Eye (tissue), 1 donor: ENCODE data around the gene GRHL1.
A peak's percentile ranks its signal among the peaks of the same experiment; 100 is the strongest.

ENCODE experiments used
- DNase-seq: peaks from one replicate; pipeline ENCODE4 v3.0.0-alpha.2; 2015

Gene GRHL1

DNA sequence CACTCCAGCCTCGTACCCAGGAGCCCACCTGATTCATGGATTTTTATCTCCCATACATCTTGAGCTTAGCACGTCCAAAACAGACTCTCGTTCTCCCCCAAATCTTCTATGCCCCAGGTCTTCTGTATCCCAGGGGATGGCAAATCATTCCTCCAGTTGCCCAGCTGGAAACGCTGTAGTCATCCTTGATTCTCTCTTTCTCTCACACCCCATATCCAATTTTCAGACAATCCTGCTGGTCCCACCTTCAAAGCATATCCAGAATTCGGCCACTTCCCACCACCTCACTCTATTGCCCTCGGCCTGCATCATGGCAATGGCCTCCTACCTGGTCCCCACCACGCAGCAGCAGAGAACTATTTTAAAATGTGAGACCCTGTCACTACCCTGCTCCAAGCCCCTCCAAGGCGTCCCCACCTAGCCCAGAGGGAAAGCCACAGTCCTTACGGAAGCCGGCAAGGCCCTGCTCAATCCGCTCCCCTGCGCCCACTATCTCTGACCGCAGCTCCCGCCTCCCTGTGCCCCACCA, 1.4 kb upstream of the GRHL1 start:
- DNase-seq: no peak

DNA sequence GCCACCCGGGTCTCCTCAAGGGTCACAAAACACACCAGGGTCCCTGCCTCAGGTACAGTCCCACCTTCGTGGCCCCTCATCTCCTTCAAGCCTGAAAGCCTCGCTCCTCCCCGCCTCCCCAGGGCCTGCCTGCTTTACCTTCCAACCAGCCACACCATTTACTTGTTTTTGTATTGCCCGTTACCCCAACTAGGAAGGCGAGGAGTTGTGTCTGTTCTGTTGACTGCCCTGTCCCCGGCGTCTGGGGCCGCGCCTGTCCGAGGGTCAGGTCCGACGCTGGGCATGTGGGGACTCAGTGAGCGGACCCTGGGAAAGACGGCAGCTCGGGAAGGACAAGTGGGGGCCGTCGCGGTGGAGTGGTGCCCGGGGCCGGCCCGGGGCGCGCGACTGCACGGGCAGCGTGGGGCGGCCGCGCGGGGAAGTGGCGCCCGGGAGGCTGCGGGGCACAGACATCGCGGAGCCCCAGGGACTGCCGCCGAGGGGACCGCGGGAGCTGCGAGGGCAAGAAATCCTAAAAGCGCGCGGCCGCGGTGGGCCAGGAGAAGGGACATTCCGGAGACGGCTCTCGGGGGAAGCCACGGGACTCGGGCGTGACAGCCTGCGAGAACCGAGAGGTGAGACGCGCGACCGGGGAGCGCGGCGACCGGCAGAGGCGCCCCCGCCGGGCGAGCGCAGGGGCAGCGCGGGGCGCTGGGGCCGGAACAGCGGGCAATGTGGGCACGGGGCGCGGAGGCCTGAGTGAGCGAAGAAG, 797 bp upstream of the GRHL1 start:
- peak; percentile 82 for DNase-seq

DNA sequence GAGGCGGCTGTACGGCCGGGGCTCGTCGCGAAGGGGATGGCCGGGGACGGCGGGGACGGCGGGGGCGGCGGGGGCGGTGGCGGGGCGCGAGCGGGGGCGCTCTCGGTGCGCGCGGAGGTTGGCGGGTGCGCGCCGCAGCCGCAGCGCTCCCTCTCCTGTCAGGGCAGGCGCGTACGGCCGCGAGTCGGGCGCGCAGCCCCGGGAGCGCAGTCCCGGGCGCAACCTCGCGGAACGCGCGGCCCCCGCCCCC, 296 bp upstream of the GRHL1 start:
- DNase-seq: no peak

DNA sequence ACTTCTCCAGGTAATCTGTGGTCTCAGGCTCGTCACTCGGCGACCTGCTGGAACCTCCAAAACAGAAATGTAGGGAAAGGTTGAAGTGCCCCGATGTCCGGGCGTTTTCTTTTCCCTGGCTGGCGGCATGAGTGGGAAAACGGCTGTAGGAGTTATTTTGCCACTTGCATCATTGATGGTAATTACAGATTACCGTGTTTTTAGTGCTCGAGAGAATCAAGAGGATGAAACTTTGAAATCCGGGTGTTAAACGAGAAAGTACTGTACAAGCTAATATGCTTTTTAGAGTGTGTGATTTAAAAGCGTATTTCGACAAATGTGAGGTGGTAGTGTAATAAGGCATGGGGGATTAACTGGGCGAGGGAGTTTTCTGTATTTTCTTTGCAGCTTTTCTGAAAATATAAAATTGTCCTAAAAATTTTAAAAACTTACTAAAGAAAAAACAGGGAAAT, 819 bp downstream of the GRHL1 start:
- DNase-seq: peak; percentile 53

DNA sequence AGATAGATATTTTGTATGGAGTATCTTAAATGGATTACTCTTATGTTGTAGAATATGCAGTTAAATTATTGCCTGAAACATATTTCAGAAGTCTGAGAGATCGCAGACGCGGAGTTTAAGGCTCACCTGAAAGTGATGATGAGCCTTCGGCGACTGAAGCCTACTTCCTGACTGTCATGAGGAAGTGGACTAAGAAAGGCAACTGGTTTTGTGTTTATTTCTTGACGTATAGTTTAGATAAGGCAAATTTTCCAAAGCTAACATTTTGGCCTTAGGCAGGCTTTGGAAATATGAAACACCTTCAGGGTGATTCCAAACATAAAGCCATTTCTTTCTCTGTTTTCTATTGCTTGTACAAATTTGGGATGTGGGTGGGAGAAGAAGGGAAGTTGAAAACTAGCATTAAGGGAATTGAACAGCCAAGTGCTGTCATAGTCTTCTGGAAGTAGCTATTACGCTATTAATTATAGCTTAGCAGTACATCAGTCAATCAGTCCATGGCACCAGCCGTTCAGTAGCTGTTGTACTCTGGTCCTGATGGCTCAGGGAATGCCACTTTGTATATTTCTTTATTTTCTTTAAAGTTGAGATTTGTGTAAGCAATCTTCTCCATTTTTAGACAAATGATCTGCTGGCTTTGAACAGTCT, 1.5 kb downstream of the GRHL1 start:
- no peak for DNase-seq

DNA sequence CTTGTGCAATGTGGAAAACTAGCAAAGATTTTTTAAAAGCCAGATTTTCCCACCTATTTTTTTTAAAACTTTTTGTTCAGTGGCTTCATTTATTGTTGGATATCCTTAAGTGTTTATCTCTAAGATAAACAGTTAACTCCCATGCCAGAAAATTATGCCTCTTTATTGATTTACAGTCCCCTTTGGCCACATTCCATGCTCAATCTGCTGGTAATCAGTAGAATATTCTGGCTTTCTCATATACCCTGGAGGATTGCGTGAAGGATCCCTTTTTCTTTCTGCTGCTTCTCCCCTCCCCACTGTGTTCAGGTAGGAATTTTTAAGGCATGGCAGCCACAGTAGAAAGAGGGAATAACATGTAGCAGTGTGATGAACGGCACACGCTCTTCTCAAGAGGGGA, 2.6 kb downstream of the GRHL1 start:
- DNase-seq: no peak

DNA sequence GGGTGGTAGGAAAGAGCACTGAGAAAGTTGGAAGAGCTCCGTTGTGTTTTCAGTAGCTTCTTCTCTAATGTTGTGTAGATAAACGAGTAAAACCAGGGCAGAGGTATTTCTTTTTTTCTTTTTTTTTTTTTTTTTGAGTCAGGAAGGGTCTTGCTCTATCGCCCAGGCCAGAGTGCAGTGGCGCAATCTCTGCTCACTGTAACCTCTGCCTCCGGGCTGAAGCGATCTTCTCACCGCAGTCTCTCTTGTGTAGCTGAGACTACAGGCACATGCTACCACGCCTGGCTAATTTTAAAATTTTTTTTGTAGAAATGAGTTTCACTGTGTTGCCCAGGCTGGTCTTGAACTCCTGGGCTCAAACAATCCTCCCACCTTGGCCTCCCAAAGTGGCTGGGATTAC, 6.6 kb downstream of the GRHL1 start:
- DNase-seq: no peak

DNA sequence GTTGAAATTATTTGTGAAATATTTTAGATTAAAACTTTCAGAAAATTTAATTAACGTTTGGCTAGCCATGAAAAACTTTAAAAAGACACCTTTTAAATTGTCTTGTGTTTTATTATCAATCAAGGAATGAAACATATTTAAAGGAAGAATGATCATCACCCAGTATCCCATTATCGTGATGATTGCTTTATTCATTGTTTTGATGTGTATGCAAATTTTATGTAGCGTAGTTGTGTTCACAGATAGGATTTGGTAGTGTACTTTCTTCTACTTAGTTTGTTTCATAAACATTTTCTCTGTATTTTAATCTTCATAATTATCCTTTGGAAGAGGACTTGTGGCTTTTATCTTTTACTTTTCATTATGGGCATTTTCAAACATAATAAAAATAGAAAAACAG, 7.8 kb downstream of the GRHL1 start:
- DNase-seq: no peak

DNA sequence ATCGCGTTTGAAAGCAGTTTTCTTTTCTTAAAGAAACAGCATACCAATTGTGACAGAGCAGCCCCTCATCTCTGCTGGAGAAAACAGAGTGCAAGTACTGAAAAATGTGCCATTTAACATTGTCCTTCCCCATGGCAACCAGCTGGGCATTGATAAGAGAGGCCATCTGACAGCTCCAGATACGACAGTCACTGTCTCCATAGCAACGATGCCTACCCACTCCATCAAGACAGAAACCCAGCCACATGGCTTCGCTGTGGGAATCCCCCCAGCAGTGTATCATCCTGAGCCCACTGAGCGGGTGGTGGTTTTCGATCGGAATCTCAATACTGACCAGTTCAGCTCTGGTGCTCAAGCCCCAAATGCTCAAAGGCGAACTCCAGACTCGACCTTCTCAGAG, 9.5 kb downstream of the GRHL1 start:
- peak; percentile 91 for DNase-seq

DNA sequence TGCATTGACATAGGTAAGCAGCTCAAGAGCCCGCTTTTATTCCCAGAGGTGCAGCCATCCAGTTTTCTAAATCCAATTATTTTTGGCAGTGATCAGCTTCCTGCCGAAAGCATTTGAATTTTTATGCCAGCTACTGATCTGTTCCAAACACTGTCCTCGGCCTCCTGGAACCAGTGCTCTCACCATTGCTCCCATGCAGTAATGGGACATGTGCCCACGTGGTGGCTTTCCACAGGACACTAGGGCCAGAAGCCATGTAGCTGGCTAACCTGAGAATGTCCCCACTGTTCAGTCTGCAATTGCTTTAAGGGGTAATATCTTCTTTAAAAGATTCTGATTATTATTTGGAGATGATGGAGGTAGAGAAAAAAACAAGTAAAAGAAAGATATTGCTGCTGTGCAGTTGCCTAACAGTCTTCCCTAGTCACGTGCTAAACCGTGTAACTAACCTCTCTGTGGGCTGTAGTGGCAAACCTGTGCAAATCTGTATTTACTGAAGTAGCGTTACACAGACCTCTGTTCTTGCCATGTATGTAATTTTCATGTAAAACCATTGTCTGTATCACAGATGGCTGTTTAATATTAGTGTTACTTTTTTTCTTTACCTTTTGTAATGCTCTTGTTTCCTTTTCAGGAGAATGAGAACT, 13.0 kb downstream of the GRHL1 start:
- DNase-seq: no peak

DNA sequence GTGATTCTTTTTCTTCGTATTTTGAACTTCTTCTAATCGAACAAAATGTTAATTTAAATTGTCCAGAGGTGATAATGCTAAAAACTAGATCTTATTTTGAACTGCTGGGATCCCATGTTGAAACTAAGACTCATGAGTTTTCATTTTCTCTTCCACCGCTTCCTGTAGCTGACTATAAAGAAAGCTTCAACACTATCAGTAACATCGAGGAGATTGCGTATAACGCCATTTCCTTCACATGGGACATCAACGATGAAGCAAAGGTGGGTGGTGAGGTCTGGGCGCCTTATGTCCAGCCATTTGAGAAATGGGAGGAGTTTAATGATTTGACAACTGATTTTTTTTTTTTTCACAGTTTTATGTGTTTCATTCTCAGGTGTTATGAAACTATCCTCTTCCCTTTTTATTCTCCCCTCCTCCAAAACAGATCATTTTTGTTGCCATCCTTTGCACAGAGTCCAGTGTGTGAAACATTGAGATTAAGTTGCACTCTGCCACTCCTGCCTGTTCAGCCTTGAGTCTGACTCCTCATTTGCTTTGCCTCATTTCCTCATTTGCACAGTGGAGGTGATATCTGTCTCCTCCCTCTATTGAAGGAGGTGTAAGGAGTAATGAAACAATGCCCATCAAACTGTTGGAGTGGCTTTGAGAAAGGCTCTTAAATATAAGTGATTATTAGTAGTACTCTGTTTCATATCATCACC, 13.8 kb downstream of the GRHL1 start:
- no peak for DNase-seq

DNA sequence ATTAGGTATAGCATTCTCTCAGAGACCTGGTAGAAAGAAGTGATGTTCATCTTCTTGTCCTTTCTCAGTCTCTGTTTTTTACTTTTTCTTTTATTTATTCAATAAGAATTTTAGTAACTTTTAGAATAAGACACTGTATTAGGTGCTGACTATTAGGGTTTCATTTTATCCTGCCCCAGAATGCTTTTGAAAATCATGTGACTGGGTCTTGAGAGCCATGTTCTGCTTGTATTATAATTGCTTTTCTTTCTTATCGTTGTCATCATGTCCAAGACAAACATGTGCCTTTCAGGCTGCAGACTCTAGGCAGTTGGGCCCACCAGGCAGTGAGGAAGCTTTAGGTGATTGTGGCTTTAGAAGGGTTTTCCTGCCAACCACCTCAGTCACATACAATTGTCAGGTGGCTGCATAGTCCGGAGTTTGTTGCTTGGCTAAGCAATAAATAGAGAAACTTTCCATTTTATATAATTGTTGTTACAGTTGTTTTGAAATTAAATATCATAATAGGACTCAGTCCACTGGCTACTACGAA, 15.1 kb downstream of the GRHL1 start:
- DNase-seq: no peak

DNA sequence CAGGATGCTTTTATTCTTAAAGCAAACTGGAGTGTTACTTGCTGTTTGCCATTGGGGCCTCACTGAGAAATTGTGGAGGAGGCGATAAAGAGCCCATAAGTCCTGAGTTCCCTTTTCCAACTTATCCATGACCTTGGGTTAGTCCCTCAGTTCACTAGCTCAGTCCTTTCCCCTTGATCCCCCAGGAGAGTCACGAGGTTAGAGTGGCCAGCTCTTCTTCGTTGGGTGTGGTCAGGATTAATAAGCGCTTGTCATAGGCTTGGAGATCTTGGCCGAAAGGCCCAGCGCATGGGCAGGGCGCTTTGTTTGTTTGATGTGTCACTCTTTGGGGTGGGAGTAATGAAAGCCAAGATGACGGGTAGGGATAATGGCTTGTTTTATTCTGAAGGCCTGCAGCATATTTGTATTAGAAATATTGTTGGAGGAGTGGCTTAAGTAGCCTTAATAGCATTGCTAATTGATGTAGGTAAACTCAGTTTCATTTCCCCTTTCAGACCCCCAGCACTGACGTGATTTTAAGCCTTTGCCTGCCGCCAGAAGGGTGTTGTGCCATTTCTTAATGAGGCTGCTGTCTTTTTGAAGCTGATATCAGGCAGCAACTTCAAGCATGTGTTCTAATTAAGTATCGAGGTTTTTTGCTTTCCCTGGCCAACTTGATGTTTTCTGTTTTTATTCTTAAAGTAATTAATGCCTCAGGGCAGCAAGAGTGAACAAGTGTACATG, 15.7 kb downstream of the GRHL1 start:
- no peak for DNase-seq

DNA sequence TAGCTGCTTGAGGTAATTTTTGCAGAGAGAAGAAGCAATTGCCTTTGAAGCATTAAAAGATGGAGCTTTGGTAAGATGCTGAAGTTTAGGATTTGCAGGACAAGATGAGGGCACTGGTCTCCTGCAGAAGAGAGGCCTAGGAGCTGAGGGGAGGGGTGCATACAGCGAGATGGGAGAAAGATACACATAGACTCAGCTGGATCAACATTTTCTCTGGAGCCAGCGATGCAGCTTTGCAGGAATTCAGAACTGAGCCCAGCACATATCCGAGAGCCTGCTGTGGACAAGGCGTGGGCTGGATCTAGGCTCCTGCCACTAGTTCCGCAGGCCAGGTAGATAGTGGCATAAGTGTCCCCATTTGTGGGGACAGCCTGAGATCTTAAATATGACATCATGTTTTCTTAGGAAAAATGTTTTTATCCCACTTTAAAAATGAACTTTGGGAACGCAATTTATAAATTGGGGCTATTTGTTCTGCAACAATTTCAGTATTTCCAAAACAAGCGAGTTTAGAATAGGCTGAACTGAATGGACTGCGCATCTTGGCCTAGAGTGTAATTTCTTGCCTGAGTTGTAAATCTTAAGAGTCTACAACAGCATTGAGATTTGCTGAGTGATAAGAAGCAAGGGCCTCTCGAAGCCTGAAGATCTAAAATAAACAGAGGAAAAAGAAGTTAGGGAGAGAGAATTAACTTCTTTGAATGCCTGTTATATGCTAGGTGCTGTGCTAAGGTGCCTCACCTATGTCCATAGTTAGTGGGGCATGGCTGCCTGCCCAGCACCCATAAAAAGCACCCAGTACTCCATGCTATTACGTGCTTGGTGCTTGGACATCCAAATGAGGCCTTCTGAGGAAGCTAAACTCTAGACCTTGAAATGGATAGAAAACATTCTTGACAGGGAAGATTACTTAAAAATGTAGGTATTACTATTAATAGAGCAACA, 17.3 kb downstream of the GRHL1 start:
- DNase-seq: no peak

DNA sequence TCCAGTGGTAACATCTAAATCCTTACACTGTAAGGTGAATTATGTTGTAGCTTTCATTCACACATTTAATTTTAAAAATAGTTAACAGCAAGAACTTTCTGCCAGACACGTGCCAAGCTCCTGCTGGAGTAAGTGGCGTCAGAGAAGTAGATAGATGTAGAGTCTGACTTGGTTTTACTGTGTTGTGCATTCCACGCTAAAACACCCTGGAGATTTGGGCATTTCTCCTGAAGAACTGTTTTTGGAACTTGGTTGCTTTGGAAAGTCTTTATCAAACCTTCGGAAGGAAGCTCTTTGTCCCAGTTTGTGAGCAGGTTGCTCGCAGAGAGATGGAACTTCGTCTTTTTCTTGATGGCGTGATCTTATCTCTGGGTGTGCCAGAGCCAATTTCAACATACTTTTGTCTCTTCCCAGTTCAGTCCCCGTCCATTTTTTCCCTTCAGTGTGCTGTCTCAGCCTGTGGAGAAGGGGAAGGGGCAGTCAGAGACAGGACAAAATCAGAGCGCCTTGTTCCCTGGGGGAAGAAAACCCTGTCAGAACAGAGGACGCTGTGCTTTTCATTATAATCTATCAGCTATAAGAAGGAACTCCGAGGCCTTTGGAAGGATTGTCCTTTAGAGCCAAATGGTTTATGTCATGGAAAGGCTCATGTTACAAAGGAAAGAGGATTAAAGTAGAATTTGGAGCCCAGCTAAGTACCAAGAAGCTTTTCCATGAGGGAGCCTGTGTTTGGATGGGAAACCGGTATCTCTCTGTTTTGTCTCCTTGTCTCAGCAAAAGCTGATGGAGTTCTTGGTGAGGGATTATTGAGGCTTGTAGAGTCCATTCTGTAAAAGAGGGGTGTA, 18.9 kb downstream of the GRHL1 start:
- DNase-seq: peak; percentile 64

DNA sequence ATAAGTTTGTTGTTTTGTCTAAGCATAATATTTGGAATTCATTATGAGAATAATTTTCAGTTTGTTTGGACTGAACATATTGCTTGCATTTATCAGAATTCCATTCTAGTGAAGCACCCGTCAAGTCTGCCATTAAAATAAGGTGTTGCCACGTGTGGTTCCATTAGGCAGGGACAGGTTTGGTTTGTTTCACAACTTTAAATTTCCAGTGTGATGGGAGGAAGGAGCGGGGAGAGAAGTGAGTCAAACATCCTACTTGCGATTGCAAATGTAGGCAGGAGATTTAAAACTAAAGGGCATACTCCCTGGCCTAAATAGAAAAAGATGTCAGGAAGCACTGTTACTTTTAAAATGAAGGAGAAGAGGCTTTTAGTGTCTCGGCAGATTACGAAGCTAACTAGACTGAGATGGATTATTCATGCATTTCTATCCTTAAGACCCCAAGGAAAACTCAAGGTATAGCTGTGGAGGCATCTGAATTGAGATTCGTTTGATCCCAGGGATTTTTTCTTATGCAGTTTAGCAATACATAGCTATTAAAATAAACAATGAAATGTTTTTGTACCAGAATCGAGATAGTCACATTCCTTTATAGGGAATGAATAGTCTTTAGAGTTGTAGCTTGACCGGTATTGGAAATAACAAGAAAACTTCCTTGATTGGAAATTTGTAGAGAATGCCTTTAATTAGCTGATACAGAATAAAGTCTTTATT, 19.8 kb downstream of the GRHL1 start:
- DNase-seq: no peak

DNA sequence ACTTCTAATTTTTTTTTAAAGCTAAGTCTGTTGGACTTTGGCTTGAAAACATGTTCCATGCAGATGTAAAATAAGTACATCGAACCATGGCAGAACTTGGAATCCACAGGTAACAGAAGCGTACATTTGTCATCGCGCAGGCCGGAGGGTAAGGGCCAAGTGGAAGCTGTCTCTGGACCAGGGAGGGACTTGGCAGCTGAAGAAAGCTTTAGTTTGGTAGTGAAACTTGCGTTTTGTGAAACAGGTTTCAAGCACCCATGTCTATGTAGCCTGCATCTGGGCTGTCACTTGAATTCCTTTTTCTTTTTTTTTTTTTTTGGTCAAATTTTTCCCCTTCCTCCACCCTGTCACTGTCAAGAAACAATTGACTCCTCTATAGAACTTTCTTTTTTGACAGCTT, 20.4 kb downstream of the GRHL1 start:
- no peak for DNase-seq

DNA sequence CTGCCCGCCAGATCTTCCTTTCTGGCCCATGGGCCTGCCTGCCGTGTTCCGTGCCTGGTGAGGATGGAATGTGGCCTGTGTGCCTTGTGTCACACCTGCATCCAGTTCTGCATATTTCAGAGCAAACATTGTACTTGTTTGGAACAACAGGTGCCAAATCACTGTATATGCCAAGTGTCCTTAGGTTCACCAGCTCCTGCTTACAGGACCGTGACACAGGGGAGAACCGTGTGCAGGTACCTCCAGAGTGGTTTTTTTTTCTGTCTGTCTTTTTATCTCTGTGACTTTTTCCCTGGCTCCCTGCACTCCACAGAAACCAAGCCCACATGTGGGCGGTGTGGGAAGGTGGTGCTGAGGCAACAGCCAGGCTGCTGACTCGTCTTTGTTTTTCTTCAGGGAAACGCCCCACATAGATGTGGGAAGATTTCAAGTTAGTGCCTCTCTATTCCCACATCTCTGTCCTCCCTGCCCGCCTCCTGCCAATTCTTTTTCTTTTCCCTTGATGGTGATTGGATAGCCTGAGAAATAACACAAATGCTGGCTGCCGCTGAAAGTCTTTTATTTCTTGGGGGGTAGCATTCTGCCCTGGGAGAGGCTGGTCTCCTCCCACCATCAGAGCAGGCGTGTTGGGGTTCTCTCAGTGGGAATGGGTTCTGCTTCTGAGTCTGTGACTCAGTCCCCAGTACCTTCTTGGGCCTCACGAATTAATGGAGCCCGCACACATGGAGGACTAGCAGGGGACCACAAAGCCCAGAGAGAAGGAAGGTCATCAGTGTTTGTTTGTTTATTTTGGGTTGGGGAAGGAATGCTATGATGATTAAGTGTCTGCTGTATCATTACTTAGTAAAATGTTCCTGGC, 21.4 kb downstream of the GRHL1 start:
- DNase-seq: no peak

DNA sequence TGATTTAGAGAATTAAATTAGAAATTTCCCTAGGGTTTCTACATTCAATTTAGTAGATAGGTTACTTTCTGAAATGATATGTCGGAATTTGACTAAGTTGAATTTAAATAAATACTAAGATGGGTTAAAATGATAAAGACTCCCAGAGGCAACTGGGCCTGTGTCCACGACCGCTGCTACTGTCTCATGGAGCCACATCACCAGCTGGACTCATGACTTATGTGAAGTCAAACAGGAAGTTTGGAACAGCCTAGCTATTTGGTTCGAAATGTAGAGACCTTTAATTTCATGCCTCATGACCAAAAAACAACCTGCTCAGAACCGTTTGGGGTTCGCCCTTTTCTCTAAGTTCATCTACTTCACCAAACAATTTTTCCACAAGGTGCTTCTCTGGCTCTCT, 22.2 kb downstream of the GRHL1 start:
- DNase-seq: no peak
